H9 (cell line): ENCODE results near the gene SGIP1. TPM values are rescaled to one million over a fixed set of nuclear protein-coding genes. Genes with fewer than 3 reads are reported as not detected.

Experiments used
- DNase-seq: peaks from one replicate; pipeline ENCODE4 v3.0.0-alpha.2; 2017
- H2AFZ ChIP-seq: one replicate; pipeline ENCODE4 v1.6.1; 2013; ENCODE audit warnings: mild to moderate bottlenecking, low read length, control low read depth, moderate library complexity
- H2AK5ac ChIP-seq: 2 replicates; pipeline ENCODE4 v1.6.1; 2013; ENCODE audit warnings: low read length, control low read depth, mixed read lengths; ENCODE audit not compliant: insufficient read length
- H2BK120ac ChIP-seq: one replicate; pipeline ENCODE4 v1.6.1; 2013; ENCODE audit warnings: low read depth, mild to moderate bottlenecking, low read length, control low read depth, inconsistent platforms; ENCODE audit not compliant: poor library complexity, severe bottlenecking
- H2BK12ac ChIP-seq: 2 replicates; pipeline ENCODE4 v1.6.1; 2013; ENCODE audit warnings: low read length, control low read depth, mixed read lengths, low read depth; ENCODE audit not compliant: insufficient read length
- H2BK15ac ChIP-seq: 2 replicates; pipeline ENCODE4 v1.6.1; 2013; ENCODE audit warnings: low read depth, low read length, control low read depth
- H2BK20ac ChIP-seq: one replicate; pipeline ENCODE4 v1.6.1; 2013; ENCODE audit warnings: low read depth, mild to moderate bottlenecking, low read length, control low read depth, inconsistent platforms; ENCODE audit not compliant: poor library complexity, severe bottlenecking
- H2BK5ac ChIP-seq: 2 replicates; pipeline ENCODE4 v1.6.1; 2013; ENCODE audit warnings: low read length, control low read depth, mixed read lengths; ENCODE audit not compliant: insufficient read length
- H3K14ac ChIP-seq: 2 replicates; pipeline ENCODE4 v1.6.1; 2013; ENCODE audit warnings: low read length, control low read depth; ENCODE audit not compliant: insufficient read depth
- H3K18ac ChIP-seq: 2 replicates; pipeline ENCODE4 v1.6.1; 2013; ENCODE audit warnings: low read depth, mild to moderate bottlenecking, mixed read lengths, low read length, control low read depth; ENCODE audit not compliant: insufficient read length
- H3K23ac ChIP-seq: 2 replicates; pipeline ENCODE4 v1.6.1; 2013; ENCODE audit warnings: low read length, control low read depth, mixed read lengths, low read depth; ENCODE audit not compliant: insufficient read length
- H3K23me2 ChIP-seq: 2 replicates; pipeline ENCODE4 v1.6.1; 2013; ENCODE audit warnings: low read depth, mild to moderate bottlenecking, mixed read lengths, low read length, control low read depth; ENCODE audit not compliant: insufficient read length, poor library complexity, severe bottlenecking
- H3K27ac ChIP-seq: 2 replicates; pipeline ENCODE4 v1.5.1; 2013; ENCODE audit warnings: low read length, control low read depth, mixed read lengths, low read depth; ENCODE audit not compliant: insufficient read length
- H3K27me3 ChIP-seq: 2 replicates; pipeline ENCODE4 v1.6.1; 2013; ENCODE audit warnings: low read length, control low read depth, inconsistent platforms; ENCODE audit not compliant: insufficient read depth
- H3K4ac ChIP-seq: 2 replicates; pipeline ENCODE4 v1.6.1; 2013; ENCODE audit warnings: low read depth, mild to moderate bottlenecking, control low read depth, inconsistent platforms, low read length, moderate library complexity
- H3K4me1 ChIP-seq: 2 replicates; pipeline ENCODE4 v1.6.1; 2013; ENCODE audit warnings: low read length, control low read depth, inconsistent platforms; ENCODE audit not compliant: insufficient read depth
- H3K4me2 ChIP-seq: 2 replicates; pipeline ENCODE4 v1.6.1; 2013; ENCODE audit warnings: low read length, control low read depth, mixed read lengths; ENCODE audit not compliant: insufficient read length, insufficient read depth
- H3K56ac ChIP-seq: 2 replicates; pipeline ENCODE4 v1.6.1; 2013; ENCODE audit warnings: low read depth, mild to moderate bottlenecking, mixed read lengths, low read length, control low read depth; ENCODE audit not compliant: insufficient read length
- H3K79me1 ChIP-seq: 2 replicates; pipeline ENCODE4 v1.6.1; 2013; ENCODE audit warnings: low read depth, mild to moderate bottlenecking, moderate library complexity, low read length, control low read depth, inconsistent platforms; ENCODE audit not compliant: insufficient read depth, poor library complexity, severe bottlenecking
- H3K79me2 ChIP-seq: 2 replicates; pipeline ENCODE4 v1.6.1; 2013; ENCODE audit warnings: low read length, control low read depth, inconsistent platforms; ENCODE audit not compliant: insufficient read depth
- H3K9ac ChIP-seq: 2 replicates; pipeline ENCODE4 v1.6.1; 2013; ENCODE audit warnings: low read length, control low read depth, mixed read lengths; ENCODE audit not compliant: insufficient read length; ENCODE audit errors: extremely low read depth
- H3K9me3 ChIP-seq: one replicate; pipeline ENCODE4 v1.6.1; 2013; ENCODE audit warnings: low read depth, low read length, inconsistent platforms; ENCODE audit not compliant: control insufficient read depth
- H3T11ph ChIP-seq: one replicate; pipeline ENCODE4 v1.6.1; 2013; ENCODE audit warnings: mild to moderate bottlenecking, low read length, control low read depth, inconsistent platforms
- H4K20me1 ChIP-seq: one replicate; pipeline ENCODE4 v1.6.1; 2013; ENCODE audit not compliant: control insufficient read depth, insufficient read length, insufficient read depth
- H4K5ac ChIP-seq: 2 replicates; pipeline ENCODE4 v1.6.1; 2013; ENCODE audit warnings: low read depth, mild to moderate bottlenecking, mixed read lengths, low read length, control low read depth; ENCODE audit not compliant: insufficient read length
- H4K8ac ChIP-seq: replicated peaks from 2 replicates; pipeline ENCODE4 v1.6.1; 2013; ENCODE audit warnings: low read length, control low read depth, mixed read lengths, low read depth; ENCODE audit not compliant: insufficient read length
- H4K91ac ChIP-seq: 2 replicates; pipeline ENCODE4 v1.6.1; 2013; ENCODE audit warnings: low read depth, mild to moderate bottlenecking, moderate library complexity, mixed read lengths, low read length, control low read depth; ENCODE audit not compliant: insufficient read length
- H3K27ac Mint-ChIP-seq, 3 experiments: 2 replicates in 2 of 3; 3 replicates in 1 of 3; pipeline ENCODE4 v1.8.0; 2020 to 2021; ENCODE audit warnings: mixed read lengths in 3 of 3, mild to moderate bottlenecking in 1 of 3, moderate library complexity in 1 of 3
- H3K27me3 Mint-ChIP-seq: 2 replicates; pipeline ENCODE4 v1.8.0; 2021; ENCODE audit warnings: low read depth, mild to moderate bottlenecking, moderate library complexity, mixed read lengths
- H3K36me3 Mint-ChIP-seq, 3 experiments: 2 replicates in 2 of 3; 3 replicates in 1 of 3; pipeline ENCODE4 v1.8.0; 2020 to 2021; ENCODE audit warnings: low read depth in 3 of 3, mixed read lengths in 3 of 3; ENCODE audit not compliant: insufficient read depth in 1 of 3
- H3K4me1 Mint-ChIP-seq, 2 experiments: 2 replicates each; pipeline ENCODE4 v1.8.0; 2020; ENCODE audit warnings: mixed read lengths in 2 of 2
- H3K4me3 Mint-ChIP-seq, 2 experiments: 2 replicates in 1 of 2; 3 replicates in 1 of 2; pipeline ENCODE4 v1.8.0; 2020 to 2021; ENCODE audit warnings: mild to moderate bottlenecking in 2 of 2, mixed read lengths in 2 of 2, moderate library complexity in 1 of 2
- H3K9me3 Mint-ChIP-seq, 2 experiments: 2 replicates in 1 of 2; 3 replicates in 1 of 2; pipeline ENCODE4 v1.8.0; 2020; ENCODE audit warnings: mild to moderate bottlenecking in 2 of 2, mixed read lengths in 2 of 2, moderate library complexity in 1 of 2
- CTCF ChIP-seq: fragments of 200-600 bp; sonication (generic); conservative IDR thresholded peaks from 3 replicates; pipeline ENCODE4 v1.8.0; 2021; ENCODE audit warnings: antibody characterized with exemption, mild to moderate bottlenecking
- WGBS: extraction: QIAGEN DNeasy Blood & Tissue Kit; methylation state at CpG from one replicate; pipeline ENCODE4 v1.1.7; 2013; ENCODE audit warnings: missing lambda C conversion rate, low lambda C conversion rate, mixed read lengths; ENCODE audit not compliant: insufficient read length; ENCODE audit errors: extremely low coverage; 5-methylcytosine and 5-hydroxymethylcytosine counted together
- total RNA-seq: library from RNA; stranded (reverse); gene quantifications from 2 replicates; pipeline ENCODE4 v1.2.1, GENCODE V29; 2021

SGIP1 gene
- total RNA-seq, 1 experiment from 2014 or later = 1.5 TPM

GRCh38 chr1:66758241-66758755, 224.3 kb downstream of the SGIP1 start:
- H3K4me2 ChIP-seq = no peak overlapping the region
- H3K23me2 ChIP-seq = no peaks in the 10 kb centered on the region
- H3K4me1 Mint-ChIP-seq = no peaks in the 10 kb centered on the region
- H3K14ac ChIP-seq = no peak overlapping the region
- peaks cover 0 to 3% of the 10 kb centered on the region in 2 experiments; a peak in 2 of 5 replicates for H3K9me3 Mint-ChIP-seq
- no peaks in the 10 kb centered on the region for H4K20me1 ChIP-seq
- H2BK20ac ChIP-seq = no peak overlapping the region
- H3K4me3 Mint-ChIP-seq = no peak overlapping the region
- no peak overlapping the region for H2BK15ac ChIP-seq
- no peak overlapping the region for H2BK120ac ChIP-seq
- no peak overlapping the region for H3K27ac Mint-ChIP-seq
- H3K9ac ChIP-seq = no peak overlapping the region
- DNase-seq = no peak
- H3K79me1 ChIP-seq = no peaks in the 10 kb centered on the region
- H3K23ac ChIP-seq = no peak overlapping the region
- no peak overlapping the region for H2AK5ac ChIP-seq
- no peaks in the 10 kb centered on the region for H3K79me2 ChIP-seq
- H3K4me1 ChIP-seq = no peaks in the 10 kb centered on the region
- no peak overlapping the region for H4K91ac ChIP-seq
- H2BK5ac ChIP-seq = no peak overlapping the region
- no peaks in the 10 kb centered on the region for H3K27me3 ChIP-seq
- no peak for TF ChIP-seq CTCF
- no peak overlapping the region for H4K8ac ChIP-seq
- no peaks in the 10 kb centered on the region for H3K9me3 ChIP-seq
- no peak overlapping the region for H3K56ac ChIP-seq
- H3K4ac ChIP-seq = no peak overlapping the region
- no peak overlapping the region for H3K27ac ChIP-seq
- WGBS = no CpG with 5 or more reads among the region's 1 CpG
- H4K5ac ChIP-seq = no peak overlapping the region
- no peak overlapping the region for H3T11ph ChIP-seq
- no peak overlapping the region for H2AFZ ChIP-seq
- no peak overlapping the region for H2BK12ac ChIP-seq
- H3K27me3 Mint-ChIP-seq = peaks cover 2% of the 10 kb centered on the region; the same call in 1 of the 2 replicates
- H3K18ac ChIP-seq = no peak overlapping the region
- no peaks in the 10 kb centered on the region; a peak in 1 of 7 replicates for H3K36me3 Mint-ChIP-seq
